ENCODE measurements around the gene BEAN1. TPM values are rescaled to one million over a fixed set of nuclear protein-coding genes. Genes with fewer than 3 reads are reported as not detected.
A peak's percentile ranks its signal among the peaks of the same experiment; 100 is the strongest.

Gene BEAN1
- total RNA-seq, 4 donors from 2014 or later = 0.23 to 0.50 TPM; not detected in 2

GRCh38 chr16:66423177-66423576 lies 3.9 kb upstream of the BEAN1 start:
- Histone ChIP-seq H3K9me3 (no peaks in the 10 kb centered on the region), H3K27ac (replicated peaks in 1 of 4) (no peak overlapping the region), H3K36me3 (no peaks in the 10 kb centered on the region), H3K4me1 (peaks cover 11 to 21% (median 18%) of the 10 kb centered on the region in 4 donors), H3K4me3 (no peak overlapping the region), H3K27me3 (peaks cover 0 to 53% (median 22%) of the 10 kb centered on the region in 4 donors)
- TF ChIP-seq POLR2AphosphoS5 (IDR thresholded peaks at IDR 0.05) = no peak
- TF ChIP-seq, protein P1, sequence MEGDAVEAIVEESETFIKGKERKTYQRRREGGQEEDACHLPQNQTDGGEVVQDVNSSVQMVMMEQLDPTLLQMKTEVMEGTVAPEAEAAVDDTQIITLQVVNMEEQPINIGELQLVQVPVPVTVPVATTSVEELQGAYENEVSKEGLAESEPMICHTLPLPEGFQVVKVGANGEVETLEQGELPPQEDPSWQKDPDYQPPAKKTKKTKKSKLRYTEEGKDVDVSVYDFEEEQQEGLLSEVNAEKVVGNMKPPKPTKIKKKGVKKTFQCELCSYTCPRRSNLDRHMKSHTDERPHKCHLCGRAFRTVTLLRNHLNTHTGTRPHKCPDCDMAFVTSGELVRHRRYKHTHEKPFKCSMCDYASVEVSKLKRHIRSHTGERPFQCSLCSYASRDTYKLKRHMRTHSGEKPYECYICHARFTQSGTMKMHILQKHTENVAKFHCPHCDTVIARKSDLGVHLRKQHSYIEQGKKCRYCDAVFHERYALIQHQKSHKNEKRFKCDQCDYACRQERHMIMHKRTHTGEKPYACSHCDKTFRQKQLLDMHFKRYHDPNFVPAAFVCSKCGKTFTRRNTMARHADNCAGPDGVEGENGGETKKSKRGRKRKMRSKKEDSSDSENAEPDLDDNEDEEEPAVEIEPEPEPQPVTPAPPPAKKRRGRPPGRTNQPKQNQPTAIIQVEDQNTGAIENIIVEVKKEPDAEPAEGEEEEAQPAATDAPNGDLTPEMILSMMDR (IDR thresholded peaks at IDR 0.05) = no peak
- TF ChIP-seq POLR2A (IDR thresholded peaks at IDR 0.05; ENCODE audit: low read depth) = no peak
- TF ChIP-seq EP300 (IDR thresholded peaks at IDR 0.05) = no peak
- no peak for DNase-seq (ENCODE audit: extremely low spot score)
- WGBS = 96% methylated on average over 1 of the region's 1 CpG
- intact Hi-C loops (cut with DNase I) = no loop called here

DNA sequence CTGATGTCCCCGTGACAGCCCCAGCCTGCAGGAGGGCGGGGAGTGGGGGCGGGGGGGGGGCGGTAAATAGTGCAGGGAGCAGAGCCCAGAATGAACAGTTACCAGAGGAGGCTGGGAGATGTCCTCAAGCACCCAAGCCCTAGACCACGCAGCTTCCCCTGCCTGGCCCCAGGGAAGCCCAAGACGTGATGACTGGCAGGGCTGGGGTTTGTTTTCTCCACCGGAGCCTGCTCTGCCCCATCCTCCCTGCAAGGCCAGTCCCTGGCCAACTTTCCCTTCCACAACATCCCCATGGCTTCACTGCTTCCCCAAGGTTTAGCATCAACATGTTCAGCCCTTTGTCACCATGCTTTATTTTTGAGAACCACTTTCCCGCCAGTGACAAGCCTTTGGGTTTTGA lies 1.4 kb upstream of the BEAN1 start:
- Histone ChIP-seq H3K4me1 (peaks cover 11 to 29% (median 21%) of the 10 kb centered on the region in 4 donors), H3K36me3 (no peaks in the 10 kb centered on the region), H3K27ac (replicated peaks in 1 of 4) (no peak overlapping the region), H3K4me3 (no peak overlapping the region), H3K9me3 (peaks cover 0 to 3% (median 0%) of the 10 kb centered on the region in 4 donors), H3K27me3 (peaks cover 0 to 57% (median 33%) of the 10 kb centered on the region in 4 donors)
- 52% methylated on average over 6 of the region's 8 CpGs for WGBS
- DNase-seq (ENCODE audit: extremely low spot score) = no peak
- TF ChIP-seq POLR2AphosphoS5 (IDR thresholded peaks at IDR 0.05) = no peak
- TF ChIP-seq, protein P1 (IDR thresholded peaks at IDR 0.05) = no peak
- TF ChIP-seq EP300 (IDR thresholded peaks at IDR 0.05) = no peak
- no peak for TF ChIP-seq POLR2A (IDR thresholded peaks at IDR 0.05; ENCODE audit: low read depth)
- intact Hi-C loops (cut with DNase I) = no loop called here

DNA sequence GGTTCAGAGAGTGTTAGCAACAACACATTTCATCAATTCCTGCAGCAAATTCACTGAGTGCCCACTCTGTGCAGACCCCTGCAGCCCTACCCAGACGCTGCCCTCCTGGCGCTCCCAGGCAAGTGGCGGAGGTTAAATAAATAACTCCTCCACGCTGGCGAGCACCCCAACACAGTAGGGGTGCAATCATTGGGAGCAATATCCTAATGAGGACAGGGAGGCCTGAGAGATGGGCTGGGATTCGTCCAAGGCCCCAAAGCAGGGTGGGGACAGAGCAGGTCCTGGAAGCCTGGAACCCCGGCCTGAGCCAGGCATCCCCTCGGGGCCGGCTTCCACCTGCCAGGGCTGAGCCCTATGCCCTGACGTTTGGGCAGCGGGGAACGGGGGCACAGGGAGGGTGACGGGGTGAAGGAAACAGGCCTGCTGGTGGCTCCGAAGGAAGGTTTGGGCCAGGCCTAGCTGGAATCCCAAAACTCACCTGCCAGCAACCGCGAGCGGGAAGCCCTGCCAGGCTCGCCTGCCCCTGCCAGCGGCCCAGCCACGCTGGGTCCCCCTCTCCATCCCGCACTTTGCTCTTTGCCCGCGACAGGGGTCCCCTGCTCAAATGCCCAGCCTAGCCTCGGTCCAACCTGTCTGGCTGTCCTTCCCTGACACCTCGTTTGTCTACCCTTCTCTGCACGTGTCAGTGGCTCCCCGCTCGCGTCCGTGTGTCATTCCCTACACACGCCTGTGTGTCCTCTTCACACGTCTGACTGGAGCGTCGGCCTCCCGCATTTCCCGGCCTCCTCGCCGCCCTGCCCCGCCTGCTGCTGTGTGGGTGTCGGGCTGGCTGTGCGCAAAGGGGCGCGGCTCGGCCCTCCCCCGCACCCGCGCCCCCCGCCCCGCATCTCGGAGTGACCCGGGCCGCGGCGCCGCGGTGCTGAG lies 721 bp upstream of the BEAN1 start:
- H3K36me3 ChIP-seq = no peaks in the 10 kb centered on the region
- 7% methylated on average over 28 of the region's 56 CpGs for WGBS
- no peak overlapping the region for H3K27ac ChIP-seq (replicated peaks in 1 of 4)
- H3K27me3 ChIP-seq = peaks cover 0 to 57% (median 33%) of the 10 kb centered on the region in 4 donors
- H3K4me1 ChIP-seq = peaks cover 11 to 29% (median 21%) of the 10 kb centered on the region in 4 donors
- H3K4me3 ChIP-seq = peak overlapping the region; percentile 42 to 62 (median 44)
- H3K9me3 ChIP-seq = peaks cover 0 to 3% (median 0%) of the 10 kb centered on the region in 4 donors
- TF ChIP-seq POLR2A (IDR thresholded peaks at IDR 0.05; ENCODE audit: low read depth) (no peak), EP300 (IDR thresholded peaks at IDR 0.05) (no peak), POLR2AphosphoS5 (IDR thresholded peaks at IDR 0.05) (no peak)
- TF ChIP-seq, protein P1 (IDR thresholded peaks at IDR 0.05) = no peak
- no peak for DNase-seq (ENCODE audit: extremely low spot score)
- intact Hi-C loops (cut with DNase I) = no loop called here

DNA sequence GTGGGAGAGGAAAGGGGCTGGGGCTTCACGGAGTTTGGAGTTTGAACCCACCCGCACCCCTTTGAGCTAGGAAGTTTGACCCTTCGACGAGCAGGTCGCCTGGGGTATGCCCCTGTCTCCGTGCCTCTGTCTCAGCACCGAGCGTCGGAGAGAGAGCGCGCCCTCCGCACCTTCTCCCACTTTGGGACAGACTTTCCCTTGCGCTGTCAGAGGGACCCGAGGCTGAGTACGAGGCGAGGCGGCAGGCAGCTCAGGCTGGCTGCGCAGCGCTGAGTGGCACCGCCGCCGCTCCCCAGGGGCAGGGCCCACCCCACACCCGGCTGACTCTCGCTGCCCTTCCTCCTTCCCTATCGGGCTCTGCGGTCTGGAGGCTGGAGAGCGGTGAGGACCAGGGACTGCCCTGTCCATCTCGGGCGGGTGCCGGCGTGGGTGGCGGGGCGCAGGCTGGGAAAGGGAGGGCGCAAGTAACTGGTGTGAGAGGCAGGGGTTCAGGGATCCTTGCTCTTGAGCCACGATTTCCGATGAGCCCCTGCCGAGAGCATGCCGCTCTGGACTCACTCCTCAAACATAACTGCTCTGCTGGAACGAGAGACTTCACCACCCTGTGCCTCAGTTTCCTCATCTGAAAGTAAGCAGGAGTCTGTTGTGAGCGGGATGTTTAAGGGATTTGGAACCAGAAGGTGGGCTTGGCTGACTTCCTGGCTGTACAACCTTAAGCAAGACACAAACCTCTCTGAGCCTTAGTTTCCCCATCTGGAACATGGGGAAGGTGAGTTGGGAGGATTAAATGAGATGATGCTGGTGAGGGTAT lies 981 bp downstream of the BEAN1 start:
- WGBS = 12% methylated on average over 13 of the region's 40 CpGs
- intact Hi-C loops (cut with DNase I) = no loop called here
- Histone ChIP-seq H3K4me3 (peak overlapping the region; percentile 53 to 62 (median 58)), H3K27me3 (peaks cover 0 to 64% (median 33%) of the 10 kb centered on the region in 4 donors), H3K36me3 (no peaks in the 10 kb centered on the region), H3K4me1 (peaks cover 11 to 29% (median 21%) of the 10 kb centered on the region in 4 donors), H3K27ac (replicated peaks in 1 of 4) (no peak overlapping the region), H3K9me3 (peaks cover 0 to 3% (median 0%) of the 10 kb centered on the region in 4 donors)
- no peak for DNase-seq (ENCODE audit: extremely low spot score)
- TF ChIP-seq, protein P1 (IDR thresholded peaks at IDR 0.05) = no peak
- TF ChIP-seq POLR2AphosphoS5 (IDR thresholded peaks at IDR 0.05) (no peak), POLR2A (IDR thresholded peaks at IDR 0.05; ENCODE audit: low read depth) (no peak), EP300 (IDR thresholded peaks at IDR 0.05) (no peak)
